Raji (cell line): ENCODE measurements around the gene PGAM5.
A peak's percentile ranks its signal among the peaks of the same experiment; 100 is the strongest.

Source experiments
- POLR2A ChIP-seq: IDR thresholded peaks from 2 replicates; pipeline ENCODE4 v1.6.1; 2011; ENCODE audit warnings: low read depth, low read length, control low read depth; ENCODE audit not compliant: insufficient read depth

Gene PGAM5

GRCh38 chr12:132710405-132711079 is at the start of gene PGAM5:
Gene PGAM5, plus strand, starts transcription at chr12:132710842. Its CDS starts 35 bp downstream, at chr12:132710877.
- peak; percentile 84 for TF ChIP-seq POLR2A

GRCh38 chr12:132660996-132661395 is 49.6 kb upstream of the PGAM5 start:
- no peak for TF ChIP-seq POLR2A

- no peak for TF ChIP-seq POLR2A
Measured at GRCh38 chr12:132661972-132662371, 48.7 kb upstream of the PGAM5 start.

GRCh38 chr12:132662901-132663755 is 47.5 kb upstream of the PGAM5 start:
- TF ChIP-seq POLR2A = no peak

GRCh38 chr12:132664206-132665148 is 46.2 kb upstream of the PGAM5 start:
- no peak for TF ChIP-seq POLR2A

- no peak for TF ChIP-seq POLR2A
Measured at GRCh38 chr12:132665149-132665491, 45.5 kb upstream of the PGAM5 start.

- no peak for TF ChIP-seq POLR2A
Measured at GRCh38 chr12:132665794-132666193, 44.8 kb upstream of the PGAM5 start.

GRCh38 chr12:132668191-132669088 is 42.2 kb upstream of the PGAM5 start:
- no peak for TF ChIP-seq POLR2A

- TF ChIP-seq POLR2A = no peak
Measured at GRCh38 chr12:132669166-132669879, 41.3 kb upstream of the PGAM5 start.

GRCh38 chr12:132672116-132672515 is 38.5 kb upstream of the PGAM5 start:
- no peak for TF ChIP-seq POLR2A

- no peak for TF ChIP-seq POLR2A
Measured at GRCh38 chr12:132672678-132673077, 38.0 kb upstream of the PGAM5 start.

- TF ChIP-seq POLR2A = no peak
Measured at GRCh38 chr12:132673288-132674179, 37.1 kb upstream of the PGAM5 start.

- TF ChIP-seq POLR2A = no peak
Measured at GRCh38 chr12:132674561-132674960, 36.1 kb upstream of the PGAM5 start.

GRCh38 chr12:132675757-132676432 is 34.7 kb upstream of the PGAM5 start:
- no peak for TF ChIP-seq POLR2A
